ENCODE results near the gene FLCN.
"Not testable (repeated sequence)": the region's sequence is repeated elsewhere in the genome, so short reads cannot be mapped to it uniquely, and the experiment has no call there.

FLCN gene

DNA sequence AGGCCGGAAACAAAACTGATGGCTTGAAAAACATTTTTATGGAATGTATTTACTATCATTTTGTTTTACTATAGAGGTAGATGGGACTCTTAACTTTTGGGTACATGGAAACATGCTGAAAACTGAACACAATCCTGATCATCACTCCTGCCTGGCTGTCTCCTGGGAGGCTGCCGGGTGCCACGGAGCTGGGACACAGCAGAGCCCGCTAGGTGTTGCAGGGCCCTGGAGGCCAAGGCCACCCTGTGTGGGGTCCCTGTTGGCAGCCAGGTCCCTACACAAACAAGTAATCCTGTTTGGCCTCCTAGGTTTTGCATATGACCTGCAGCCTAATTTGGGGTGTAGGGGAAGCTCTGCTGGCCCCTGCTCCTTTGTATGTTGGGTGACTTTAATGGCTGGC lies 48.4 kb downstream of the FLCN start:
- Histone ChIP-seq H3K27me3 (ENCODE audit: low read length) (no peaks in the 10 kb centered on the region), H3K79me2 (ENCODE audit: insufficient read depth, low read length) (no peaks in the 10 kb centered on the region), H3K9me3 (ENCODE audit: insufficient read depth, low read length) (no peaks in the 10 kb centered on the region), H3K36me3 (ENCODE audit: low read length) (no peaks in the 10 kb centered on the region), H3K4me3 (ENCODE audit: insufficient read depth, low read length, poor library complexity, severe bottlenecking) (no peak overlapping the region), H3K27ac (ENCODE audit: low read depth, low read length) (no peak overlapping the region), H2AFZ (ENCODE audit: low read depth, low read length, severe bottlenecking) (no peak overlapping the region), H3K9me2 (replicated peaks; ENCODE audit: insufficient read depth, low read length) (no peaks in the 10 kb centered on the region), H4K20me1 (ENCODE audit: low read depth, low read length) (no peaks in the 10 kb centered on the region), H3F3A (ENCODE audit: insufficient read depth) (no peaks in the 10 kb centered on the region), H3K4me2 (ENCODE audit: low read depth, low read length, poor library complexity, severe bottlenecking) (no peak overlapping the region), H3K9ac (ENCODE audit: low read length) (no peak overlapping the region)
- TF ChIP-seq EZH2phosphoT487 (conservative IDR thresholded peaks at IDR 0.05; ENCODE audit: low read length) = no peak
- TF ChIP-seq, protein P1, sequence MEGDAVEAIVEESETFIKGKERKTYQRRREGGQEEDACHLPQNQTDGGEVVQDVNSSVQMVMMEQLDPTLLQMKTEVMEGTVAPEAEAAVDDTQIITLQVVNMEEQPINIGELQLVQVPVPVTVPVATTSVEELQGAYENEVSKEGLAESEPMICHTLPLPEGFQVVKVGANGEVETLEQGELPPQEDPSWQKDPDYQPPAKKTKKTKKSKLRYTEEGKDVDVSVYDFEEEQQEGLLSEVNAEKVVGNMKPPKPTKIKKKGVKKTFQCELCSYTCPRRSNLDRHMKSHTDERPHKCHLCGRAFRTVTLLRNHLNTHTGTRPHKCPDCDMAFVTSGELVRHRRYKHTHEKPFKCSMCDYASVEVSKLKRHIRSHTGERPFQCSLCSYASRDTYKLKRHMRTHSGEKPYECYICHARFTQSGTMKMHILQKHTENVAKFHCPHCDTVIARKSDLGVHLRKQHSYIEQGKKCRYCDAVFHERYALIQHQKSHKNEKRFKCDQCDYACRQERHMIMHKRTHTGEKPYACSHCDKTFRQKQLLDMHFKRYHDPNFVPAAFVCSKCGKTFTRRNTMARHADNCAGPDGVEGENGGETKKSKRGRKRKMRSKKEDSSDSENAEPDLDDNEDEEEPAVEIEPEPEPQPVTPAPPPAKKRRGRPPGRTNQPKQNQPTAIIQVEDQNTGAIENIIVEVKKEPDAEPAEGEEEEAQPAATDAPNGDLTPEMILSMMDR (IDR thresholded peaks at IDR 0.05; ENCODE audit: insufficient read depth, low read length, poor library complexity, severe bottlenecking) = no peak

DNA sequence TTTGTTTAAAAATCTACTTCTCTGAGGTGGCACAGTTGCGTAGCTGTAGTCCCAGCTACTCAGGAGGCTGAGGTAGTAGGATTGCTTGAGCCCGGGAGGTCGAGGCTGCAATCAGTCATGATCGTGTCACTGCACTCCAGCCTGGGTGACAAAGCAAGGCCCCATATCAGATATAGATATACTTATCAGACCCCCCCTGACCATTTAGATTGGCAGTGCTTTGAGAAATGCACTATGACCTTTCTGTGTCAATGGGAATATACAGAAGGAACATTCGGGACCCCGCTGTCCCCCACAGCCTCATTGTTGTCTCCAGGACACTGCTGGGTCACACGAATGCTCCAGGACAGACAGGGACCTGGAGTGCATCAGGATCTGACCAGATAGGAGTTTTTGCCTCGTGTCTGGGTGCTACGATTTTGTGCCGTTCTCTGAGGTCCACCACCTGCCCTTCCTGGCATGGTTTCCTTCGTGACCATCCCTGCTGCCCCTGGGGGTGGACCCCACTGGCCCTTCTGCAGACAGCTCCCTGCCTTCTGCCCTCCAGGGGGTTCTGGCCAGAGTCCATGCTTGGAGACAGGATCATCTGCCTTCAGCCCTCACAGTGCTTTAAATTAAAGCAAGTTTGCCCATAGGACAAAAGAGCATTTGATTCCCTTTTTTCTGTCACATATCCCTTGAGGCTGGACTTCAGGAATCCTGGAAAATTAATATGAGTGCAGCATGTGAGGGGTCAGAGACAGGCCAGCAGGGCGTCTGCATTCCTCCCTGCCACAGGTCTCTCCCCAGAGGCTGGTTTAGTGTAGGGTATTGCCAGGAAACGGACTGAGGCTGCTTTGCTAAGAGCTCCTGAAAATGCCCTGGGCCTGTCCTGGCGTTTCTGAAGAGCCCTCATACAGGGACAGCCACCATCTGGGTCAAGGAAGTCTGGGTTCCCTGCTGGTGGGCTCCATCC lies 50.1 kb downstream of the FLCN start:
- Histone ChIP-seq H3K9ac (ENCODE audit: low read length) (no peak overlapping the region), H3K36me3 (ENCODE audit: low read length) (no peaks in the 10 kb centered on the region)

DNA sequence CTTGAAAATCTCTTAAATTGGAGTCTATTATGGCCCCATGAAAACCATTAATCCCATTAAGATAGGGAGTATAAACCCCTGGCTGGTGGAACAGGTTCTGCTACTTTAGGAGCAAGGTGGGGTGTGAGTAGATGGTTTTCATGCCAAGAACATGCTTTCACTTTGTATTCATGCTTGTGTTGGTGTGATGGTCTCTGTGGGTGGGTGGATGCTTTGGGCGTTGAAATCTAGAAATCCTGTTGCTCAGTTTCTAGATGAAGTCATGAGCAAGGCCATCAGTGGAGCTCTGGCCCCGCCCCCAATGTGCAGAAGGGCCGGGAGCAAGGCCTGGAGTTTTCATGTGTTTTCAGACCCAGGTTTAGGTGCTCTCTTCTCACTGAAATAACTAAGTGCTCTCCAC lies 50.9 kb downstream of the FLCN start:
- Histone ChIP-seq H3K4me2 (ENCODE audit: low read depth, low read length, poor library complexity, severe bottlenecking) (no peak overlapping the region), H3K27me3 (ENCODE audit: low read length) (no peaks in the 10 kb centered on the region), H3K4me3 (ENCODE audit: insufficient read depth, low read length, poor library complexity, severe bottlenecking) (no peak overlapping the region), H3K27ac (ENCODE audit: low read depth, low read length) (no peak overlapping the region), H3K36me3 (ENCODE audit: low read length) (no peaks in the 10 kb centered on the region), H2AFZ (ENCODE audit: low read depth, low read length, severe bottlenecking) (no peak overlapping the region), H3K9me2 (replicated peaks; ENCODE audit: insufficient read depth, low read length) (no peaks in the 10 kb centered on the region), H3K79me2 (ENCODE audit: insufficient read depth, low read length) (no peaks in the 10 kb centered on the region), H3K9me3 (ENCODE audit: insufficient read depth, low read length) (no peaks in the 10 kb centered on the region), H3F3A (ENCODE audit: insufficient read depth) (no peaks in the 10 kb centered on the region), H3K9ac (ENCODE audit: low read length) (no peak overlapping the region), H4K20me1 (ENCODE audit: low read depth, low read length) (no peaks in the 10 kb centered on the region)
- TF ChIP-seq, protein P1 (IDR thresholded peaks at IDR 0.05; ENCODE audit: insufficient read depth, low read length, poor library complexity, severe bottlenecking) = no peak
- TF ChIP-seq EZH2phosphoT487 (conservative IDR thresholded peaks at IDR 0.05; ENCODE audit: low read length) = no peak

More for the DNA sequence above, 50.1 kb downstream of the FLCN start:
- no peaks in the 10 kb centered on the region for H3K9me2 ChIP-seq (replicated peaks; ENCODE audit: insufficient read depth, low read length)
- H3K27ac ChIP-seq (ENCODE audit: low read depth, low read length) = no peak overlapping the region
- H3K4me2 ChIP-seq (ENCODE audit: low read depth, low read length, poor library complexity, severe bottlenecking) = no peak overlapping the region
- no peaks in the 10 kb centered on the region for H3K79me2 ChIP-seq (ENCODE audit: insufficient read depth, low read length)
- no peaks in the 10 kb centered on the region for H3F3A ChIP-seq (ENCODE audit: insufficient read depth)
- H3K9me3 ChIP-seq (ENCODE audit: insufficient read depth, low read length) = no peaks in the 10 kb centered on the region
- no peaks in the 10 kb centered on the region for H4K20me1 ChIP-seq (ENCODE audit: low read depth, low read length)
- TF ChIP-seq EZH2phosphoT487 (conservative IDR thresholded peaks at IDR 0.05; ENCODE audit: low read length) = no peak
- TF ChIP-seq, protein P1 (IDR thresholded peaks at IDR 0.05; ENCODE audit: insufficient read depth, low read length, poor library complexity, severe bottlenecking) = no peak
- no peak overlapping the region for H3K4me3 ChIP-seq (ENCODE audit: insufficient read depth, low read length, poor library complexity, severe bottlenecking)
- no peak overlapping the region for H2AFZ ChIP-seq (ENCODE audit: low read depth, low read length, severe bottlenecking)
- no peaks in the 10 kb centered on the region for H3K27me3 ChIP-seq (ENCODE audit: low read length)

DNA sequence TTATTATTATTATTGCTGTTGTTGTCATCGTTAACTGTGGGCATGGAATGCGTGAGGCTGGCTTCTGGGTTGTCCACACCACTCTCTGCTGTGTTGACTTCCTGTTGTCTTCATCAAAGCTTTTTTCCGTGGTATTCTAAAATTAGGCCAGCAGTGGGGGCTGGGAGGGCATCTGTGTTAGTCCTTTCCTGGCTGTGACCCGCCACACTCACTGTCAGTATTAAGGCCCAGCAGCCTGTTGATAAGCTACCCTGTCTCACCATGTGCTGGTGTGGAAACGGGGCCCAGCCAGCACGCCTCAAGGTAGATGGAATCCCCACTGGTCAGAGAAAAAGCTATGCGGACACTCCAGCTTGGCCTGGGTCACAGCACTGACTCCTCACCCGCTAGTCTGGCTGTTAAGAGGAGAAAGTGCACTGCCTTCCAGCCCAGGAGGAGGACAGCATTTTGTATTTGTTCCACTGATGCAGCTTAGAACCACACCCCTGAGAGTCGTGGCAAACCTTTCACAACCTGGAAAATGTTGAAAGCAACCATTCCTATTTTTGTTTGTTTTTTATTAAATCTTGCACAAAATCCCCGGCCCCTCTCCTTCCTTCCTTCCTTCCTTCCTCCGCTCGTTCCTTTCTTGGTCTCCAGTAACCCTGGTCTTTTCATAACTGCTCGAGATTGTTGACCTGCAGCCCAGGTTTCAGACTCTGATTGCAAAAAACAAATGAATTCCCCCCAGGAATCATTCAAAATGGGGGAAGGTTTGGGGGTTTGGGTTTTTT lies 51.8 kb downstream of the FLCN start:
- H3K27me3 ChIP-seq (ENCODE audit: low read length); H3K4me3 ChIP-seq (ENCODE audit: insufficient read depth, low read length, poor library complexity, severe bottlenecking); H3K79me2 ChIP-seq (ENCODE audit: insufficient read depth, low read length); H3K4me2 ChIP-seq (ENCODE audit: low read depth, low read length, poor library complexity, severe bottlenecking); H3K27ac ChIP-seq (ENCODE audit: low read depth, low read length); H3K9me3 ChIP-seq (ENCODE audit: insufficient read depth, low read length); H3F3A ChIP-seq (ENCODE audit: insufficient read depth); H2AFZ ChIP-seq (ENCODE audit: low read depth, low read length, severe bottlenecking); H3K9me2 ChIP-seq (replicated peaks; ENCODE audit: insufficient read depth, low read length); H4K20me1 ChIP-seq (ENCODE audit: low read depth, low read length); H3K9ac ChIP-seq (ENCODE audit: low read length); H3K36me3 ChIP-seq (ENCODE audit: low read length): not testable (repeated sequence)
